Measurements from ENCODE around the gene SOCS7. TPM values are rescaled to one million over a fixed set of nuclear protein-coding genes. Genes with fewer than 3 reads are reported as not detected.

SOCS7 gene
- 14.2 and 15.3 TPM in 2 replicates for total RNA-seq

GRCh38 chr17:38351412-38352222 lies at the start of gene SOCS7:
TSS of gene SOCS7 (plus strand) at chr17:38351844. CDS start at chr17:38352053, 209 bp downstream.

GRCh38 chr17:38343608-38344419 lies 7.8 kb upstream of the SOCS7 start, which contains the start of gene GPR179:
TSS of gene GPR179 (minus strand) at chr17:38343956. CDS start at chr17:38343789, 167 bp downstream.

DNA sequence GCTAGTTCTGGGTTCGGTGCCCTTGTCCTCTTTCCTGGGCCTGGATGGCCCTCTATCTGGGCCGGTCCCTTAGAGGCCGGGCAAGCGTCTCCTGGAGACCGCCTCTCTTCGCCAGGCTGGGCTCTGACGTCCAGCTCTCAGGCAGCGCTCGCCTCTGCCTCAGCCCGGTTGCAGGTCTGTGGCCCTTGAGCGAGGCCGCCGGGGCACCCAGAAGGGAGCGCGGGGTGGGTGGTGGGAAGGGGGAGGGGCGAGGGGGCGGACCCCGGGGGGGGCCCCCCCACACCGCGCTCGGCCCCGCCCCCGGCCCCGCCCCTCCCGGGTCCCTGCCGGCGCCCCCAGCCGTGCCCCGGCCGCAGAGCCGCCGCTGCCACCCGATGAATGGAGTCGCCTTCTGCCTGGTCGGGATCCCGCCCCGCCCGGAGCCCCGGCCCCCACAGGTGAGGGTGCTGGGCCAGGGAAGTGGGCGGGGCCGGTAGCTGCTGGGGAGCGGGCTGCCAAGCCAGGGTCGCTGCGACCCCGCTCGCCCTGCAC lies 76.5 kb downstream of the SOCS7 start, which contains the start of gene ARHGAP23:
ARHGAP23 (plus strand) TSS at position 353 of the 531 bp plus-strand sequence; CDS start at position 375, 22 bp downstream.

Other genes with a start within 250 kb of the SOCS7 start
- gene TBC1D3E, start 223.9 kb upstream of the SOCS7 start, total RNA-seq = not detected in 2 replicates
- gene TBC1D3, start 159.3 kb upstream of the SOCS7 start, total RNA-seq = not detected in 2 replicates
- 39.7 and 40.3 TPM in 2 replicates for gene MRPL45, start 54.7 kb upstream of the SOCS7 start, total RNA-seq
- gene GPR179, start 7.9 kb upstream of the SOCS7 start, total RNA-seq = under 0.01 TPM in 2 replicates
- gene ARHGAP23, start 76.6 kb downstream of the SOCS7 start, total RNA-seq = 53.6 and 58.0 TPM in 2 replicates